ENCODE measurements around the gene ATG2B. TPM values are rescaled to one million over a fixed set of nuclear protein-coding genes. Genes with fewer than 3 reads are reported as not detected.

Gene ATG2B
- total RNA-seq, 1 donor from 2014 or later = 11.9 TPM

DNA sequence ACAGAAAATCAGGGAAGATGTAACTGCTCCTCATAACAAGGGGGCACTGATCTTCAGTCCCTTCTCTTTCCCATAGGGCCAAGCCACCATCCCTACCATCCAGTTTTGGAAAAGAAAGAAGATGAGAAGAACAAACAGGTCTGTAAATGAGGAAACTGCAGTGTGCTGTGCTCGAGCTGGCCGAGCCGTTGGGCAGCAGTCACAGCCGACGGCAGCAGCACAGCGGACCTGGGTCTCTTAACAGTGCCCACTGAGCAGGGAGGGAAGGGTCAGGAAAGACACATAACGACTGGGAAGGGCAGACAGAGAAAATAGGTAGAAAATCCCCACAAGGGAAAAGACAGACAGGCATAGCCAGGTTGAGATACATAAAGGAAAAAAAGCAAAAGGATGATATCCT is 68.9 kb downstream of the ATG2B start:
- Mint-ChIP-seq H3K27ac (no peak overlapping the region), H3K4me3 (no peak overlapping the region), H3K36me3 (peaks cover 12% of the 10 kb centered on the region), H3K9me3 (no peaks in the 10 kb centered on the region), H3K27me3 (ENCODE audit: insufficient read depth, low read depth) (no peaks in the 10 kb centered on the region), H3K4me1 (peaks cover 8% of the 10 kb centered on the region)
- Histone ChIP-seq H2AFZ (replicated peaks) (no peak overlapping the region), H3K9me3 (ENCODE audit: low read depth) (no peaks in the 10 kb centered on the region), H3K27ac (no peak overlapping the region), H3K27me3 (no peaks in the 10 kb centered on the region), H3K9ac (no peak overlapping the region), H3K4me2 (no peak overlapping the region), H4K20me1 (ENCODE audit: low read depth) (no peaks in the 10 kb centered on the region), H3F3A (ENCODE audit: low read depth) (no peaks in the 10 kb centered on the region), H3K36me3 (no peaks in the 10 kb centered on the region), H3K4me1 (peaks cover 4% of the 10 kb centered on the region), H3K79me2 (ENCODE audit: low read depth) (no peaks in the 10 kb centered on the region), H3K4me3 (no peak overlapping the region)
- DNase-seq (ENCODE audit: low spot score) = no peak
- TF ChIP-seq, protein P1, sequence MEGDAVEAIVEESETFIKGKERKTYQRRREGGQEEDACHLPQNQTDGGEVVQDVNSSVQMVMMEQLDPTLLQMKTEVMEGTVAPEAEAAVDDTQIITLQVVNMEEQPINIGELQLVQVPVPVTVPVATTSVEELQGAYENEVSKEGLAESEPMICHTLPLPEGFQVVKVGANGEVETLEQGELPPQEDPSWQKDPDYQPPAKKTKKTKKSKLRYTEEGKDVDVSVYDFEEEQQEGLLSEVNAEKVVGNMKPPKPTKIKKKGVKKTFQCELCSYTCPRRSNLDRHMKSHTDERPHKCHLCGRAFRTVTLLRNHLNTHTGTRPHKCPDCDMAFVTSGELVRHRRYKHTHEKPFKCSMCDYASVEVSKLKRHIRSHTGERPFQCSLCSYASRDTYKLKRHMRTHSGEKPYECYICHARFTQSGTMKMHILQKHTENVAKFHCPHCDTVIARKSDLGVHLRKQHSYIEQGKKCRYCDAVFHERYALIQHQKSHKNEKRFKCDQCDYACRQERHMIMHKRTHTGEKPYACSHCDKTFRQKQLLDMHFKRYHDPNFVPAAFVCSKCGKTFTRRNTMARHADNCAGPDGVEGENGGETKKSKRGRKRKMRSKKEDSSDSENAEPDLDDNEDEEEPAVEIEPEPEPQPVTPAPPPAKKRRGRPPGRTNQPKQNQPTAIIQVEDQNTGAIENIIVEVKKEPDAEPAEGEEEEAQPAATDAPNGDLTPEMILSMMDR (IDR thresholded peaks at IDR 0.05) = no peak
- no peak for TF ChIP-seq EZH2phosphoT487 (IDR thresholded peaks at IDR 0.05)
- no peak for TF ChIP-seq EZH2 (IDR thresholded peaks at IDR 0.05)

DNA sequence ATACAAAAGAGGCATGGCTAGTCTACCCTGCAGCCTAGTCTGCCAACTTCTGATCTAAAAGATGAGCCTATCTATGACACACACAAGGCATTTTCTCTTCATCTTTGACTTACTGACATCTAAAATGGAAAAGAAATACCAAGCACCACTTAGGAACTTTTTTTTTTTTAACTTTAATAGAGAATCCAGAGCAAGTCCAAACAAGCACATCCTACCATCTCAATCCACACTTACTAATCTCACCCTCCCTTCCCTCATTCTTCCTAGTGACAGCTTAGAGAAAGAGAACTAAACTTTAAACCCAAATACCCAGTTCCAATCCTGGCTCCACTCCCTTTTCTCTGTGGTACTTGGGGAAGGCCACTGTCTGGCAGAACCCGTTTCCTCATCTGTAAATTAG is 75.3 kb downstream of the ATG2B start:
- Histone ChIP-seq H3K4me1 (peaks cover 4% of the 10 kb centered on the region), H2AFZ (replicated peaks) (no peak overlapping the region), H3K79me2 (ENCODE audit: low read depth) (no peaks in the 10 kb centered on the region), H3K9ac (no peak overlapping the region), H3K27me3 (no peaks in the 10 kb centered on the region), H3K9me3 (ENCODE audit: low read depth) (no peaks in the 10 kb centered on the region), H3K36me3 (no peaks in the 10 kb centered on the region), H4K20me1 (ENCODE audit: low read depth) (peaks cover 4% of the 10 kb centered on the region), H3K4me2 (no peak overlapping the region), H3K4me3 (no peak overlapping the region), H3F3A (ENCODE audit: low read depth) (peaks cover under 1% of the 10 kb centered on the region), H3K27ac (no peak overlapping the region)
- Mint-ChIP-seq H3K9me3 (no peaks in the 10 kb centered on the region), H3K27ac (no peak overlapping the region), H3K4me3 (no peak overlapping the region), H3K4me1 (peaks cover 7% of the 10 kb centered on the region), H3K36me3 (peaks cover 23% of the 10 kb centered on the region), H3K27me3 (ENCODE audit: insufficient read depth, low read depth) (no peaks in the 10 kb centered on the region)
- no peak for DNase-seq (ENCODE audit: low spot score)
- no peak for TF ChIP-seq EZH2phosphoT487 (IDR thresholded peaks at IDR 0.05)
- TF ChIP-seq EZH2 (IDR thresholded peaks at IDR 0.05) = no peak
- TF ChIP-seq, protein P1 (IDR thresholded peaks at IDR 0.05) = no peak

DNA sequence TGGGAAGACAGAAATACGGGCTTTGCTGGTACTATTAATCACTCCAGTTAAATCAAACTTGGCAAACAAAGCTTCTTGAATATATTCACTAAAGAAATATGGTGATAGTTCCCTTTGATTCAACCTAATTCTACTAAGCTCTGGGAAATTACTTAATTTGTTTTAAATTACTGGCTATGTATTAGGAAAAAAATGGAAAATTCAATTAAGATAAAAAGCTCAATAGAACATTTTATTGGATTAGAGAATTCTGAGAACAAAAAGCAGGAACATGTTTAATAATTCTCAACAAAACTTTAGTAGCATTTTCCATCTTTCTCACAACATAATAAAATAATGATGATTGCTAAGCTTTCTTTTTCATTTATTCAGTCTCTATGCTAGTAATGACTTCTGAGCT is 76.9 kb downstream of the ATG2B start:
- Histone ChIP-seq H3K4me3 (no peak overlapping the region), H3K27ac (no peak overlapping the region), H3K9ac (no peak overlapping the region), H3K27me3 (no peaks in the 10 kb centered on the region), H3K79me2 (ENCODE audit: low read depth) (no peaks in the 10 kb centered on the region), H2AFZ (replicated peaks) (no peak overlapping the region), H4K20me1 (ENCODE audit: low read depth) (peaks cover 7% of the 10 kb centered on the region), H3K4me2 (no peak overlapping the region), H3F3A (ENCODE audit: low read depth) (peaks cover 8% of the 10 kb centered on the region), H3K36me3 (no peaks in the 10 kb centered on the region), H3K9me3 (ENCODE audit: low read depth) (no peaks in the 10 kb centered on the region), H3K4me1 (peaks cover 16% of the 10 kb centered on the region)
- peaks cover 22% of the 10 kb centered on the region for H3K36me3 Mint-ChIP-seq
- H3K4me1 Mint-ChIP-seq = peaks cover 23% of the 10 kb centered on the region
- no peak overlapping the region for H3K27ac Mint-ChIP-seq
- no peak overlapping the region for H3K4me3 Mint-ChIP-seq
- no peaks in the 10 kb centered on the region for H3K9me3 Mint-ChIP-seq
- TF ChIP-seq, protein P1 (IDR thresholded peaks at IDR 0.05) = no peak
- TF ChIP-seq EZH2phosphoT487 (IDR thresholded peaks at IDR 0.05) = no peak
- TF ChIP-seq EZH2 (IDR thresholded peaks at IDR 0.05) = no peak
- no peaks in the 10 kb centered on the region for H3K27me3 Mint-ChIP-seq (ENCODE audit: insufficient read depth, low read depth)
- DNase-seq (ENCODE audit: low spot score) = no peak

Data from neural progenitor cell (in vitro differentiated cells).